CD8-positive, alpha-beta memory T cell (primary cell): ENCODE results near the gene BPI. TPM values are rescaled to one million over a fixed set of nuclear protein-coding genes. Genes with fewer than 3 reads are reported as not detected.

ENCODE experiments used
- CTCF ChIA-PET: fragments of 350-600 bp; sonication (Branson Sonifier 250); formaldehyde crosslinking; loops from one replicate; lab custom pipeline; 2021; ENCODE audit warnings: antibody characterized with exemption; lab: Charles Lee
- POLR2A ChIA-PET: fragments of 350-600 bp; sonication (Branson Sonifier 250); formaldehyde crosslinking; loops from one replicate; lab custom pipeline; 2021; ENCODE audit warnings: antibody characterized with exemption; lab: Charles Lee
- DNase-seq, 5 donors: peaks; one replicate each; pipeline versions ENCODE4 v3.0.0 to v3.0.0-alpha.2; 2020 to 2022; ENCODE audit warnings: mixed read lengths in 1 of 5
- H3K27ac ChIP-seq: one replicate; pipeline ENCODE4 v1.7.0; 2013; ENCODE audit warnings: low read depth, mild to moderate bottlenecking, low read length, moderate library complexity
- H3K27me3 ChIP-seq: 2 replicates; pipeline ENCODE4 v1.7.0; 2013; ENCODE audit warnings: low read length, mild to moderate bottlenecking; ENCODE audit not compliant: insufficient read depth, poor library complexity, severe bottlenecking
- H3K36me3 ChIP-seq: 2 replicates; pipeline ENCODE4 v1.7.0; 2013; ENCODE audit warnings: mild to moderate bottlenecking, low read length, moderate library complexity; ENCODE audit not compliant: insufficient read depth
- H3K4me1 ChIP-seq: 2 replicates; pipeline ENCODE4 v1.7.0; 2013; ENCODE audit warnings: mild to moderate bottlenecking, low read length, moderate library complexity; ENCODE audit not compliant: insufficient read depth
- H3K4me3 ChIP-seq: 2 replicates; pipeline ENCODE4 v1.7.0; 2013; ENCODE audit warnings: mild to moderate bottlenecking, low read length
- H3K9me3 ChIP-seq: 2 replicates; pipeline ENCODE4 v1.7.0; 2013; ENCODE audit warnings: mild to moderate bottlenecking, low read length
- H3K27ac Mint-ChIP-seq, 8 donors: one replicate each; pipeline ENCODE4 v1.8.0; 2020 to 2021; ENCODE audit warnings: mixed read lengths in 8 of 8, mild to moderate bottlenecking in 6 of 8, inconsistent platforms in 3 of 8, moderate library complexity in 3 of 8
- H3K27me3 Mint-ChIP-seq, 2 donors: one replicate each; pipeline ENCODE4 v1.8.0; 2020 to 2021; ENCODE audit warnings: mixed read lengths in 2 of 2, mild to moderate bottlenecking in 1 of 2, moderate library complexity in 1 of 2
- H3K36me3 Mint-ChIP-seq, 3 donors: one replicate each; pipeline ENCODE4 v1.8.0; 2020 to 2021; ENCODE audit warnings: mixed read lengths in 3 of 3, inconsistent platforms in 1 of 3, mild to moderate bottlenecking in 1 of 3
- H3K4me1 Mint-ChIP-seq, 3 donors: one replicate each; pipeline ENCODE4 v1.8.0; 2020 to 2021; ENCODE audit warnings: mixed read lengths in 3 of 3, inconsistent platforms in 1 of 3, mild to moderate bottlenecking in 1 of 3
- H3K4me3 Mint-ChIP-seq, 7 donors: one replicate each; pipeline ENCODE4 v1.8.0; 2020 to 2021; ENCODE audit warnings: mixed read lengths in 7 of 7, mild to moderate bottlenecking in 6 of 7, moderate library complexity in 4 of 7, inconsistent platforms in 2 of 7
- H3K9me3 Mint-ChIP-seq, 5 donors: one replicate each; pipeline ENCODE4 v1.8.0; 2020 to 2022; ENCODE audit warnings: mixed read lengths in 5 of 5, mild to moderate bottlenecking in 3 of 5, moderate library complexity in 2 of 5, inconsistent platforms in 1 of 5
- polyA plus RNA-seq: library from polyadenylated mRNA; unstranded; fragments of 300-500 nt; fragmentation: Illumina TruSeq; gene quantifications from one replicate; pipeline ENCODE4 v1.2.3, GENCODE V29; 2021
- total RNA-seq, 2 experiments: library from RNA; stranded (reverse); gene quantifications; one replicate each; pipeline ENCODE4 v1.2.3, GENCODE V29; 2021

BPI gene
- total and polyA plus RNA-seq, 3 experiments from 2014 or later: not detected

DNA sequence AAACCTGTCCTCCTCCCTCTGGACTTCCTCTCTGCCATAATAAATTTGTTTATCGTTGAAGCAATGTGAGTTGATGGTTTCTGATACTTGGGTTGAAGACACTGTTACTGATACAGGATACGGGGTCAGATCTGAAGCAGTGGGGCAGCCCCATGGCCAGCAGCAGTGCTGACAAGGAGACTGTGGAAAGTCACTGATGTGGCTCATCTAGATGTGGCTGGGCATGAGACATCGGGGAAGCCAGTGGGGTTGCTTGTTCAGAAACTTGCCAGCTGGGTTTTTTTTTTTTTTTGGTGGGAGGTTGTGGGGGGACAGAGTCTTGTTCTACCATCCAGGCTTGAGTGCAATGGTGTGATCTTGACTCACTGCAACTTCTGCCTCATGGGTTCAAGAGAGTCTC is 2.6 kb upstream of the BPI start:
- no peaks in the 10 kb centered on the region for H3K9me3 ChIP-seq
- CTCF ChIA-PET: interaction anchor here (0.8 kb wide), 1 partner anchor 23 kb away, joined by 3 read pairs; no protein-coding TSS in a partner anchor
- no peak for DNase-seq
- H3K9me3 Mint-ChIP-seq: no peaks in the 10 kb centered on the region
- H3K4me3 ChIP-seq: no peak overlapping the region
- H3K4me3 Mint-ChIP-seq: no peak overlapping the region
- H3K36me3 Mint-ChIP-seq: peaks cover 0 to 2% (median 0%) of the 10 kb centered on the region in 3 donors
- peaks cover 37 to 50% of the 10 kb centered on the region in 2 donors for H3K27me3 Mint-ChIP-seq
- no peak overlapping the region for H3K27ac ChIP-seq
- POLR2A ChIA-PET: no interaction called here
- H3K4me1 ChIP-seq: no peaks in the 10 kb centered on the region
- no peak overlapping the region for H3K27ac Mint-ChIP-seq
- H3K4me1 Mint-ChIP-seq: peaks cover 12 to 16% (median 16%) of the 10 kb centered on the region in 3 donors
- peaks cover 13% of the 10 kb centered on the region for H3K27me3 ChIP-seq
- H3K36me3 ChIP-seq: no peaks in the 10 kb centered on the region

GRCh38 chr20:38302786-38303185 is 1.2 kb upstream of the BPI start:
- peaks cover 42 to 55% of the 10 kb centered on the region in 2 donors for H3K27me3 Mint-ChIP-seq
- CTCF ChIA-PET: no interaction called here

GRCh38 chr20:38304845-38305447 is 990 bp downstream of the BPI start:
- Mint-ChIP-seq H3K9me3 (no peaks in the 10 kb centered on the region), H3K36me3 (peaks cover 0 to 4% (median 0%) of the 10 kb centered on the region in 3 donors), H3K27ac (no peak overlapping the region), H3K4me3 (no peak overlapping the region), H3K27me3 (peaks cover 38 to 65% of the 10 kb centered on the region in 2 donors), H3K4me1 (peaks cover 12 to 22% (median 16%) of the 10 kb centered on the region in 3 donors)
- no peaks in the 10 kb centered on the region for H3K4me1 ChIP-seq
- ChIA-PET POLR2A (no interaction called here), CTCF (no interaction called here)
- DNase-seq: no peak
- peaks cover 13% of the 10 kb centered on the region for H3K27me3 ChIP-seq
- H3K4me3 ChIP-seq: no peak overlapping the region
- H3K9me3 ChIP-seq: no peaks in the 10 kb centered on the region
- H3K36me3 ChIP-seq: no peaks in the 10 kb centered on the region
- H3K27ac ChIP-seq: no peak overlapping the region

More at GRCh38 chr20:38302786-38303185, 1.2 kb upstream of the BPI start:
- Histone ChIP-seq H3K27me3 (peaks cover 13% of the 10 kb centered on the region), H3K36me3 (no peaks in the 10 kb centered on the region), H3K4me3 (no peak overlapping the region), H3K4me1 (no peaks in the 10 kb centered on the region), H3K9me3 (no peaks in the 10 kb centered on the region), H3K27ac (no peak overlapping the region)
- H3K36me3 Mint-ChIP-seq: peaks cover 0 to 4% (median 0%) of the 10 kb centered on the region in 3 donors
- H3K9me3 Mint-ChIP-seq: no peaks in the 10 kb centered on the region
- DNase-seq: no peak
- peaks cover 12 to 19% (median 16%) of the 10 kb centered on the region in 3 donors for H3K4me1 Mint-ChIP-seq
- POLR2A ChIA-PET: no interaction called here
- no peak overlapping the region for H3K27ac Mint-ChIP-seq
- H3K4me3 Mint-ChIP-seq: peak overlapping the region in 1 of 7 donors; percentile 33

GRCh38 chr20:38305541-38305940 is 1.6 kb downstream of the BPI start:
- peaks cover 0 to 4% (median 0%) of the 10 kb centered on the region in 3 donors for H3K36me3 Mint-ChIP-seq
- Histone ChIP-seq H3K36me3 (no peaks in the 10 kb centered on the region), H3K27me3 (peaks cover 13% of the 10 kb centered on the region), H3K4me1 (no peaks in the 10 kb centered on the region), H3K9me3 (no peaks in the 10 kb centered on the region), H3K4me3 (no peak overlapping the region), H3K27ac (no peak overlapping the region)
- no peak overlapping the region for H3K4me3 Mint-ChIP-seq
- POLR2A ChIA-PET: no interaction called here
- H3K27me3 Mint-ChIP-seq: peaks cover 40 to 68% of the 10 kb centered on the region in 2 donors
- H3K27ac Mint-ChIP-seq: no peak overlapping the region
- H3K4me1 Mint-ChIP-seq: peaks cover 12 to 22% (median 16%) of the 10 kb centered on the region in 3 donors
- CTCF ChIA-PET: no interaction called here
- DNase-seq: no peak
- no peaks in the 10 kb centered on the region for H3K9me3 Mint-ChIP-seq

- peaks cover 13% of the 10 kb centered on the region for H3K27me3 ChIP-seq
- ChIA-PET POLR2A (no interaction called here), CTCF (no interaction called here)
- no peaks in the 10 kb centered on the region for H3K4me1 ChIP-seq
- no peak overlapping the region for H3K27ac ChIP-seq
- H3K36me3 ChIP-seq: no peaks in the 10 kb centered on the region
- H3K27me3 Mint-ChIP-seq: peaks cover 42 to 68% of the 10 kb centered on the region in 2 donors
- peaks cover 12 to 22% (median 16%) of the 10 kb centered on the region in 3 donors for H3K4me1 Mint-ChIP-seq
- no peak overlapping the region for H3K4me3 ChIP-seq
- H3K36me3 Mint-ChIP-seq: peaks cover 0 to 4% (median 0%) of the 10 kb centered on the region in 3 donors
- no peaks in the 10 kb centered on the region for H3K9me3 Mint-ChIP-seq
- no peak overlapping the region for H3K4me3 Mint-ChIP-seq
- no peaks in the 10 kb centered on the region for H3K9me3 ChIP-seq
- no peak for DNase-seq
- H3K27ac Mint-ChIP-seq: no peak overlapping the region
Measured at GRCh38 chr20:38306379-38306778, 2.4 kb downstream of the BPI start.

DNA sequence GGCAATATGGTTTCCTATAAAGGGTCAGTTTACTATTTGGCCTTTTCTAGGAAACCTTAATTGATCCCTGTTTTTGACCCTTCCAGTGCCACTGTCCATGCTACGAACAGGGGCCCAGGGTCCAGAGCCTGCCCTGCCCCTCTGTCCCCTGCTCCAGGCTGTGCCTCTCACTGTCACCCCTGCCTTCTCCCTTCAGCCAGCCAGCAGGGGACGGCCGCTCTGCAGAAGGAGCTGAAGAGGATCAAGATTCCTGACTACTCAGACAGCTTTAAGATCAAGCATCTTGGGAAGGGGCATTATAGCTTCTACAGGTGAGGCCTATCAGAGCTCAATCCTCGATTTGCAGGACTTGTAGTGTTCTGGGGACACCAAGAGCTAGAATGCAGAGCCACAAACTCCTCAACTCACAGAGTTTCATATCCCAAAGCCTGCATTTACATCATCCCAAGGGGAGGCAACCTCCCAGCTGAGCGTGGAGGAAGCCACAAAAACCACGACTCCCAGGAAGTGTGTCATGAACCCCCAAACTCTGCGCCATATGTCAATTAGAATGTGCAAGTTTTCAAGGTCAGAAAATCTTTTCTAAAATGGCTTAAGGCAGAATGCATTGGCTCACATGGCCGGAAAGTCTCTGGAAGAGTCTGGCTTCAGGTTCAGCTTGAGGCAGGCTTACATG is 3.6 kb downstream of the BPI start:
- ChIA-PET POLR2A (no interaction called here), CTCF (no interaction called here)
- Histone ChIP-seq H3K9me3 (no peaks in the 10 kb centered on the region), H3K27me3 (peaks cover 13% of the 10 kb centered on the region), H3K4me3 (no peak overlapping the region), H3K27ac (no peak overlapping the region), H3K36me3 (no peaks in the 10 kb centered on the region), H3K4me1 (no peaks in the 10 kb centered on the region)
- H3K9me3 Mint-ChIP-seq: peaks cover 0 to 2% (median 1%) of the 10 kb centered on the region in 5 donors
- peaks cover 12 to 22% (median 16%) of the 10 kb centered on the region in 3 donors for H3K4me1 Mint-ChIP-seq
- H3K36me3 Mint-ChIP-seq: peaks cover 0 to 4% (median 0%) of the 10 kb centered on the region in 3 donors
- no peak overlapping the region for H3K27ac Mint-ChIP-seq
- DNase-seq: no peak
- no peak overlapping the region for H3K4me3 Mint-ChIP-seq
- H3K27me3 Mint-ChIP-seq: peaks cover 42 to 66% of the 10 kb centered on the region in 2 donors

- H3K9me3 ChIP-seq: no peaks in the 10 kb centered on the region
- ChIA-PET POLR2A (no interaction called here), CTCF (no interaction called here)
- Mint-ChIP-seq H3K27me3 (peaks cover 41 to 63% of the 10 kb centered on the region in 2 donors), H3K36me3 (peaks cover 0 to 4% (median 0%) of the 10 kb centered on the region in 3 donors), H3K9me3 (peaks cover 0 to 4% (median 2%) of the 10 kb centered on the region in 5 donors), H3K4me3 (no peak overlapping the region), H3K4me1 (peaks cover 12 to 22% (median 16%) of the 10 kb centered on the region in 3 donors), H3K27ac (no peak overlapping the region)
- H3K4me1 ChIP-seq: no peaks in the 10 kb centered on the region
- H3K36me3 ChIP-seq: no peaks in the 10 kb centered on the region
- no peak overlapping the region for H3K4me3 ChIP-seq
- H3K27ac ChIP-seq: no peak overlapping the region
- H3K27me3 ChIP-seq: peaks cover 13% of the 10 kb centered on the region
- DNase-seq: no peak
Measured at GRCh38 chr20:38308047-38308438, 4.1 kb downstream of the BPI start.

DNA sequence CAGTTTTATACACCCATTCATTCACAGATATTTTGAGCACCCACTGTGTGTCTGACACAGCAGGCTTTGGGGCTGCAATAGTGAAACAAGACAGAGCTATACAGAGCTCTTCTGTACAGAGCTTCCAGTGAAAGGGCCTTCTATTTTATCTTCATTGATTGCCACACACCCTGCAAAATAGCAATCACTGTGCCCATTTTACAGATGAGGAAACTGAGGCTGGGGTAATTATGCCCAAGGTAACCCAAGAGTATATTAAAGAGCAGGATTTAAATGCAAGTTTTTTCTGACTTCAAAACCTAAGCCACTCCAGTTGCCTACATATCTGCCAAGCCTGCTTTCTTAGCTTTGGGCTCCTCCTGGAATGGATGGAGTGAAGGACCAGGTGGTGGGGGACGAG is 4.5 kb downstream of the BPI start:
- ChIA-PET CTCF (no interaction called here), POLR2A (no interaction called here)

More for the DNA sequence above, 4.5 kb downstream of the BPI start:
- Histone ChIP-seq H3K27me3 (peaks cover 13% of the 10 kb centered on the region), H3K4me3 (no peak overlapping the region), H3K27ac (no peak overlapping the region), H3K36me3 (no peaks in the 10 kb centered on the region), H3K4me1 (no peaks in the 10 kb centered on the region), H3K9me3 (no peaks in the 10 kb centered on the region)
- Mint-ChIP-seq H3K36me3 (peaks cover 0 to 4% (median 0%) of the 10 kb centered on the region in 3 donors), H3K27me3 (peaks cover 39 to 59% of the 10 kb centered on the region in 2 donors), H3K4me3 (no peak overlapping the region), H3K4me1 (peaks cover 9 to 18% (median 13%) of the 10 kb centered on the region in 3 donors), H3K9me3 (peaks cover 0 to 4% (median 2%) of the 10 kb centered on the region in 5 donors), H3K27ac (no peak overlapping the region)
- no peak for DNase-seq
